Colon (tissue), 2 donors: Measurements from ENCODE around the gene P3R3URF.

Experiments
- FAIRE-seq: peaks from 2 replicates; lab custom pipeline; 2012; peaks lifted over from hg19 to GRCh38; lab: Jason Lieb, UNC
- donor health status: control.
- donor health status: control.

Gene P3R3URF

GRCh38 chr1:46131712-46132528 lies 44.4 kb downstream of the P3R3URF start:
- FAIRE-seq: no peak

GRCh38 chr1:46131093-46131492 lies 45.2 kb downstream of the P3R3URF start:
- FAIRE-seq: no peak

- no peak for FAIRE-seq
Observed at GRCh38 chr1:46130606-46131005, 45.7 kb downstream of the P3R3URF start.

GRCh38 chr1:46130121-46130520 lies 46.2 kb downstream of the P3R3URF start:
- FAIRE-seq: no peak

- no peak for FAIRE-seq
Observed at GRCh38 chr1:46128344-46128743, 47.9 kb downstream of the P3R3URF start.
